T-helper 2 cell treated with Interferon-gamma antibody and Interleukin-4, amounts not matched to agents 100 ng/mL and 5 ng/mL, for 36 hours (primary cell): Measurements from ENCODE around the gene LHPP. TPM values are rescaled to one million over a fixed set of nuclear protein-coding genes. Genes with fewer than 3 reads are reported as not detected.

Experiments used
- total RNA-seq: library from RNA; stranded (reverse); gene quantifications from 2 replicates; pipeline ENCODE4 v1.2.3, GENCODE V29; 2022

The LHPP gene
- total RNA-seq, 1 donor from 2014 or later = 18.0 TPM

Other genes starting within 250 kb of the LHPP start
- gene OAT, start 42.9 kb upstream of the LHPP start, total RNA-seq = 31.2 and 34.7 TPM in 2 replicates
- gene NKX1-2, start 11.8 kb upstream of the LHPP start, total RNA-seq = not detected in 2 replicates